DND-41 (cell line): ENCODE data around the gene LYPD8.
"Not testable (repeated sequence)": the region's sequence is repeated elsewhere in the genome, so short reads cannot be mapped to it uniquely, and the experiment has no call there.

Source experiments
- ATAC-seq: fragments of 200-7000 bp; cut with Tn5 transposase; 3 replicates; pipeline ENCODE4 v1.9.1; 2021; ENCODE audit warnings: low read depth; ENCODE audit not compliant: insufficient read depth
- DNase-seq: peaks from one replicate; pipeline ENCODE4 v3.0.0-alpha.2; 2020
- H2AFZ ChIP-seq: 2 replicates; pipeline ENCODE4 v1.6.0; 2012; ENCODE audit warnings: low read depth, low read length
- H3K27ac ChIP-seq: 2 replicates; pipeline ENCODE4 v1.5.1; 2012; ENCODE audit warnings: low read length, inconsistent platforms
- H3K27me3 ChIP-seq: fragments of 200-600 bp; sonication (generic); 2 replicates; pipeline ENCODE4 v1.6.0; 2012; ENCODE audit warnings: low read length, mild to moderate bottlenecking, inconsistent platforms; ENCODE audit not compliant: insufficient read depth, poor library complexity
- H3K36me3 ChIP-seq: 2 replicates; pipeline ENCODE4 v1.5.1; 2012; ENCODE audit warnings: low read length, inconsistent platforms; ENCODE audit not compliant: insufficient read depth
- H3K4me1 ChIP-seq: 2 replicates; pipeline ENCODE4 v1.5.1; 2012; ENCODE audit warnings: mild to moderate bottlenecking, low read length; ENCODE audit not compliant: insufficient read depth
- H3K4me2 ChIP-seq: 2 replicates; pipeline ENCODE4 v1.6.0; 2012; ENCODE audit warnings: mild to moderate bottlenecking, moderate library complexity, low read length, inconsistent platforms; ENCODE audit not compliant: insufficient read depth
- H3K4me3 ChIP-seq, 2 experiments: fragments of 200-600 bp in 1 of 2; shearing (Covaris generic) in 1 of 2; 2 replicates each; pipeline ENCODE4 v1.5.1; 2012 to 2016; ENCODE audit warnings: inconsistent platforms in 2 of 2, low read length in 2 of 2, mild to moderate bottlenecking in 2 of 2, low read depth in 1 of 2, moderate library complexity in 1 of 2
- H3K79me2 ChIP-seq: 2 replicates; pipeline ENCODE4 v1.6.0; 2012; ENCODE audit warnings: low read length, inconsistent platforms; ENCODE audit not compliant: insufficient read depth
- H3K9ac ChIP-seq: 2 replicates; pipeline ENCODE4 v1.6.0; 2012; ENCODE audit warnings: low read depth, mild to moderate bottlenecking, inconsistent platforms, low read length, moderate library complexity
- H3K9me3 ChIP-seq: 2 replicates; pipeline ENCODE4 v1.5.1; 2012; ENCODE audit warnings: low read length, moderate library complexity, mild to moderate bottlenecking, inconsistent platforms; ENCODE audit not compliant: insufficient read depth, severe bottlenecking
- H4K20me1 ChIP-seq: 2 replicates; pipeline ENCODE4 v1.6.0; 2012; ENCODE audit warnings: low read length; ENCODE audit not compliant: insufficient read depth
- CTCF ChIP-seq: IDR thresholded peaks from 2 replicates; pipeline ENCODE4 v1.5.1; 2012; ENCODE audit warnings: borderline replicate concordance, low read length, moderate library complexity, mild to moderate bottlenecking; ENCODE audit not compliant: poor library complexity, severe bottlenecking; ENCODE audit errors: extremely low read depth
- EZH2 ChIP-seq: IDR thresholded peaks from 3 replicates; pipeline ENCODE4 v1.6.1; 2012; ENCODE audit warnings: borderline replicate concordance, low read depth, mild to moderate bottlenecking, moderate library complexity, low read length, inconsistent platforms; ENCODE audit not compliant: severe bottlenecking

Gene LYPD8

GRCh38 chr1:248800459-248800858 is 44.9 kb upstream of the LYPD8 start:
- Histone ChIP-seq H3K36me3 (no peaks in the 10 kb centered on the region), H3K9ac (no peak overlapping the region), H3K9me3 (no peaks in the 10 kb centered on the region), H3K4me3 (no peak overlapping the region), H2AFZ (no peak overlapping the region), H3K27me3 (no peaks in the 10 kb centered on the region), H3K4me2 (no peak overlapping the region), H3K79me2 (no peaks in the 10 kb centered on the region), H3K27ac (no peak overlapping the region), H3K4me1 (no peaks in the 10 kb centered on the region), H4K20me1 (no peaks in the 10 kb centered on the region)
- no peak for TF ChIP-seq CTCF
- no peak for TF ChIP-seq EZH2
- ATAC-seq (no peak), DNase-seq (no peak)

GRCh38 chr1:248798791-248799190 is 43.2 kb upstream of the LYPD8 start:
- Histone ChIP-seq H3K4me1 (no peaks in the 10 kb centered on the region), H3K27ac (no peak overlapping the region), H2AFZ (no peak overlapping the region), H3K9me3 (no peaks in the 10 kb centered on the region), H3K4me3 (no peak overlapping the region), H4K20me1 (no peaks in the 10 kb centered on the region), H3K9ac (no peak overlapping the region), H3K4me2 (no peak overlapping the region), H3K27me3 (no peaks in the 10 kb centered on the region), H3K79me2 (no peaks in the 10 kb centered on the region), H3K36me3 (no peaks in the 10 kb centered on the region)
- DNase-seq (no peak), ATAC-seq (no peak)
- TF ChIP-seq CTCF: no peak
- TF ChIP-seq EZH2: no peak

- H4K20me1 ChIP-seq, H3K4me3 ChIP-seq, H3K4me2 ChIP-seq, H3K27ac ChIP-seq, H3K36me3 ChIP-seq, H3K9me3 ChIP-seq, H3K9ac ChIP-seq, H3K79me2 ChIP-seq, ATAC-seq, H3K4me1 ChIP-seq, H3K27me3 ChIP-seq, H2AFZ ChIP-seq, DNase-seq: not testable (repeated sequence)
Measured at GRCh38 chr1:248794663-248795062, 39.1 kb upstream of the LYPD8 start.

- Histone ChIP-seq H3K27me3 (no peaks in the 10 kb centered on the region), H3K4me3 (no peak overlapping the region), H3K9me3 (no peaks in the 10 kb centered on the region), H3K36me3 (no peaks in the 10 kb centered on the region), H3K27ac (no peak overlapping the region), H3K4me2 (no peak overlapping the region), H2AFZ (no peak overlapping the region), H4K20me1 (no peaks in the 10 kb centered on the region), H3K4me1 (no peaks in the 10 kb centered on the region), H3K79me2 (no peaks in the 10 kb centered on the region), H3K9ac (no peak overlapping the region)
- ATAC-seq: no peak
- DNase-seq: no peak
- TF ChIP-seq CTCF (no peak), EZH2 (no peak)
Measured at GRCh38 chr1:248793592-248793991, 38.0 kb upstream of the LYPD8 start.
